GM11168 (cell line): Measurements from ENCODE around the gene TMEM9B.

ENCODE experiments used
- in situ Hi-C: fragments of 300-500 bp; cut with MboI; formaldehyde crosslinking; loops from one replicate; pipeline ENCODE4 v1.12.0; 2022; ENCODE audit warnings: low sequenced_read_pairs; ENCODE audit not compliant: unreplicated experiment

TMEM9B gene

DNA sequence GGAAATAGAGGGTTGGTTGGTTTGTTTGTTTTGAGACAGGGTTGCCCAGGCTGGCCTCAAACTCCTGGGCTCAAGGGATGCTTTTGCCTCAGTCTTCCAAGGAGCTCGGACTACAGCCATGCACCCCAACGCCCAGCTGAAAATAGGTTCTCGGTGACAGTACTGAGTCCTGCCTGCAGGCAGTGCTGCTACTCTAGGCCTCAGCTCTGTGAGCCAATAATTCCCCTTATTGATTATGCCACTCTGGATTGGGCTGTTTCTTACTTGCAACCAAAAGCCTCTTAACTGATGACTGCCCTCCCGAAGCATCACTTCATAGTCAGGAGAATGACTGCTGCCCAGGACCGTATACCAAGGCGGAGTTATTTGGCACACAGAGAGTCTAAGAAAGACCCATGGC lies 30.3 kb downstream of the TMEM9B start:
- in situ Hi-C loops = no loop called here

DNA sequence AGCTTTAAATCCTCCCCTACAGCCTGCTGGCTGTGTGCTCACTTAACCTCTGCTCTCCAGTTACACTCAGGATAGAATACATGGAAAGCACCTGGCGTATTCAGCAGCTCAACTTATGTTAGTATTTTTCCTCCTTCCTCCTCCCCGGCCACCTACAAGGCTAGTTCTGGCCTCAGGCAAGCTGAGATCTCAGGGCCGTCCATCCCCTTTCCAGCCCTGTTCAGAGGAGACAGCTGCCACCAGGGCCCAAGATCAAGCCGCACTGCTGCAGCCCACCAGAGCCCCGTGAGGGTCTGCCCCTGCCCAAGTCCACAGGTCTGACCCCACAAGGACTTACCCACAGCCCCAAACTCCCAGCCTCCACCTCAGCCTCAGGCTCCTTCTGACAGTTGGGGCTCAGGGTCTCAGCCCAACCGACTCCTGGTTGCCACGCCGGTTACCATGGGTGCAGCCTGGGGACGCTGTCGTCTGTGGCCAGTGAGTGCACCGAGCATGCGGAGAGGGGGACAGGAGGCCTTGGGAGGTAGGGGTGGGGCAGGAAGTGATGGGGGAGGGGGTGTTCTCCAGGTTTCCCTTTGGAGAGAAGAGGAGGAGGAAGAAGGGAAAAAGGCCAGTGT lies 31.6 kb downstream of the TMEM9B start, which contains the start of gene C11orf16:
Gene C11orf16 (minus strand): TSS at position 384 of the 617 bp plus-strand sequence. CDS start 639 bp downstream, outside the sequence.
- in situ Hi-C loops = no loop called here

DNA sequence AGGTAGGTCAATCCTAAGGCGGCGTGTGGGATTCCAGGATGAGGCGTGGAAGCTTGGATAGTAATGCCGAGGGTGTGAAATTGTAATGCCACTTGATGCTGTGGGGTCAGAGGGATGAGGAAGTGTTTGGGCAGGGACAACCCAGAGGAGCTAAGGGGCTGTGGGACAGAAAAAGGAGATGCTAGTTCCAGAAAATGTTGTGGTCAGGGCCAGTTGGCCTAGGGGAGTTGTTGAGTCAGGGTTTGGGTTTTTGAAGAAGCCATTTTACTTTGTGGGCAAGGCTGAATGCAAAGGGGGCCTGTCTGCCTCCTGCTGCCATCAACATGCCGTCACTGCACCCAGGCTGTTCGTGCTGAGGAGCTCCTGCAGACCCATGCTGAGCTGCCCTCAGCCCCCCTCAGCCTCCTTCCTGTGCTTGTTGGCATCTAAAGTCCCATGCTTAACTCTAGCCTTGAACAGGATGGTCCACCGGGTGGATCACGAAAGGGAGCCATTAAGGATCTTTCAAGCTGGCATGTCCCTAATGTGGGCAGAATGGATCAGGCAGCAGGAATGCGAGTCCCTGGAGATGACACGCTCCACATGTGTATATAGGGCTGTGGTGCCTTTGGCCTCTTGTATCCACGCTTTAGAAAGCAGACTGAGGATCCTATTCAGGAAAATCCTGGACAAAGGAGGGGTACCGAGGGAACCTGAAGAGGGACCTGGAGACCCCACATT lies 33.6 kb downstream of the TMEM9B start:
- in situ Hi-C loops = no loop called here

DNA sequence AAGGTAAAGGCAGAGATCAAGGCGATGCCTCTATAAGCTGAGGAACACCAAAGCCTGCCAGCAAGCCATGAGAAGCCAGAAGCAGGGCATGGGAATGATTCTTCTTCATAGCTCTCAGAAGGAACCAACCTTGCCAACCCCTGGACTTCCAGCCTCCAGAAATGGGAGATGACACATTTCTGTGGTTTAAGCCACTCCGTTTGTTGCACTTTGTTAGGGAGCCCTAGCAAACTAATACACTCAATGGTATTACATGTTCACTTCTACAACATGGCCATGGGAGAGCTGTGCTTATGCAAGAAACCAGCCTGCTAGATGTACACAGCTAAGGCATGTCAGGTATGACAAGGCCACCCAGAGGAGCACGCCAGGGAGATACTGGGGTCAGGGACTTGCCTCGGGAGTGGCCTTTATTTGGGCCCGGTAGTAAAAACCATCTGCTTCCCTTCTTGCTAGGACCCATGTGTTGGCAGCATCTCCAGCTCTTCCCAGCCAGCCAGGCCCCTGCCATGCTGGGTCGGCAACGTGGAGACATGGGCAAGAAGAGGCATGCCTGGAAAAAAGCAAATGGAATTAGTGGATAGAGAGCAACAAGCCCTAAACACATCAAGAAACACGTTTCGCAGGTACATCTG lies 35.1 kb downstream of the TMEM9B start:
- in situ Hi-C loops = no loop called here

DNA sequence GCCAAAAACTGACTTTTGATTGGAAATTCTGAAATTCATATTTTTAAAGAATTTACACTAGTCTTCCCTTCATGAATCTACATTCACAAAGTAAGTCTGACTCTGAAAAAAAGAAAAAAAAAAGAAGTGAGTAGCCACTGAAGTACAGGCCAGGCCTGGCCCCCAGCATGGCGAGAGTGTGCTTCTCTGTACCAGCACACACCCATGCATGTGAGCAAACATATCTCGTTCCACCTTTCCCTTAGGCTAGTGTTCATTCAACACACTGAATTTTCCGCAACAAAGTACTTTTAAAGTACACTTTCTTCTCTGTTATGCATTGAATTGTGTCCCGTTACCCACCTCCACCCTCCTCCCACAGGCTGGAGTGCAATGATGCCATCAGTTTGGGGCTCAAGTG lies 36.0 kb downstream of the TMEM9B start:
- in situ Hi-C loops = no loop called here

DNA sequence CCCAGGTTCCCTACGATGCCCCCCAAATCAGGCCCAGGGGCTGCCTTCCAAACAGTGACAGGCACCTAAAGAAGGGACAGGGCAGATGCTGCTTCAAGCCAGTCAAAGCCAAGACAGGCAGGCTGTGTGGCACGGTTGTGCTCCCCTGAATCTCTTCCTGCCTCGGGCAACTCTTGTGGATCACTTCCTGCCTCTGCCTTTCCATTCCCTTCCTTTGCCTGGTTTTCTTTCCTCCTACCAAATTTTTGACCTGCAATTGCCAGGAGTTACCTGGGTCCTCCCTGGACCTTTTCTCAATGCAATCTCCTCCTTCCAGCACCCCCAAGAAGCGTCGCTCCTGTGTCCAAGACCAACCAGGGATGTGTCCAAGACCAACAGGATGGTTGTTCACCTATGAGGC lies 37.0 kb downstream of the TMEM9B start:
- in situ Hi-C loops = no loop called here

DNA sequence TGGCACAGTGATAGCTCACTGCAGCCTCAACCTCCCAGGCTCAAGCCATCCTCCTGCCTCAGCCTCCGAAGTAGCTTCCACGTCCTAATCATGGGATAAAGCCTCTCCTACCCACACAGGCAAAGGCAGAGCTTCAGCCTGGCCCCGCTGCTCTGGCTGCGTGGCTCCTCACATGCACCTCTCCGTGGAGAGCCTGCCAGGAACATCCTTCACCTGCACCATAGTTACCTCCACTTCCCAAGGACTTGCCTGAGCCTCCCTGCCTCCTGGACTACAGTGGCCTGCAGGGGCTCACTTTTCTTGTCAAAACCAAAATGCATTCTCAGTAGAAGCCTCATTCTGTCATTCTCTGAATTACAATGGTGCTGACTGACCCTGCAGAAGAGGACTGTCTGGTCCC lies 38.0 kb downstream of the TMEM9B start:
- in situ Hi-C loops = no loop called here

DNA sequence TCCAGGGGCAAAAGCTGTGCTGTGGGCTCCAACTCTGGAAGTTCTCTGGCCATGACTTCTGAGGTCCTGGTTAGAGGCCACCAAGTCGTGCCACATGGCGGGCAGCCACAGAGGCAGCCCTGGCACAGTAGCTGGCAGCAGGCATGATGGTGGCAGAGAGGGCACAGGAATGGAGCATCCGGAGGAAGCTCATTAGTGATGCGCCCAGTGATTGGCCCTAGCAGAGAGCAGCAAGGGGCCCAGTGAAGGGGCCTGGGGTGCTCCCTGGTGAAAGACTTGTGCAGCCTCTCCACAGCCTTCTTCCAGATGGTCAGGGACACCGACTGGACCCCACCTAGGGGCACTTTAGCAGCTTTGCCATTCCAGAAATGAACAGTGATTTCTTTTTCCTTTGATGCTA lies 38.5 kb downstream of the TMEM9B start:
- in situ Hi-C loops = no loop called here

DNA sequence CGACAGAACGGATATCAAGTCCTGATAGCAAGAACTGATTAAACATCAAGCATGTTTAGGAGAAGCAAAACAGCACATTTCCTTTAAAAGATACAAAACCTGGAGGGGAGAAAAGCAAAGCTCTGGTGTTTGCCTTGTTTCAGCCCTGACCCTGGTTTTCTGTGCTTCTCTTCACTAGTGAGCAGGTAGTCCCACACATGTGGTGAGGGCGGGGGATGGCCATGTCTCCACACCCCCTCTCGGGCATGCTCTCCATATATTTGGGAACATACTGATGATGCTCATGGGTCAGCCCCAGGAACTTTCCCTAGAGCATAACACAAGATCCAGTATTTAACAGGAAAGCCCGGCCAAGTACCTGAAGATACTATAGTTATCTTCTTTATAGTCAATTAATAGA lies 41.6 kb downstream of the TMEM9B start:
- in situ Hi-C loops = no loop called here

DNA sequence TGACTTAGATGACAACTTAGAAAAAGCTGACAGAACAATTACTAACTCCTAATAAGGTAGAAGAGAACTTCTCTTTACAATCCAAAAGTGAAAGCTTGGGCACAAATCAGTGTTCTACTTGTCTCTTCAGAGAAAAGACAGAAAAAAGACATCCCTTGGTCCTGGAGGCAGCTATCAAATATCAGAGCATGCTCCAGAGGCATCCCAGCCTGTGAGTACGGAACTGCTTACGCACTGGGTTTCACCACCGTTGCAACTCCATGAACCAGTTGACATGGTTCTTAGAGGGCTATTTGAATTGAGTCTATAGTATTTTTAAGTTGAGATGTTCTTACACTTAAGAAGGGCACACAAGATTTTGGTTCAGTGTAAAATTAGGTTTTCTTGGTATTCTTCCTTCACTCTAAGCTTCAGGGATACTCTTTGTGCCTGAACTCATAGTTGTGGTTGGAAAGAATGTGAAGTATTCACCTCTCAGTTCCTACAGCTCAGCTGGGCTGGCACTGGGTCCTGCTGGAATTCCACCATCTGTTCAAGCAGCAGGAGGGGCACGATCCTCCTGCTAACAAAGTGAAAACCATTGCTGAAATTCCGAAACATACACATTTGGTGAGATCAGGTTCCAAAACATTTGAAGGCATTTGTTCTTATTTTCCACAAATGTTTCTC lies 47.0 kb downstream of the TMEM9B start:
- in situ Hi-C loops = no loop called here

DNA sequence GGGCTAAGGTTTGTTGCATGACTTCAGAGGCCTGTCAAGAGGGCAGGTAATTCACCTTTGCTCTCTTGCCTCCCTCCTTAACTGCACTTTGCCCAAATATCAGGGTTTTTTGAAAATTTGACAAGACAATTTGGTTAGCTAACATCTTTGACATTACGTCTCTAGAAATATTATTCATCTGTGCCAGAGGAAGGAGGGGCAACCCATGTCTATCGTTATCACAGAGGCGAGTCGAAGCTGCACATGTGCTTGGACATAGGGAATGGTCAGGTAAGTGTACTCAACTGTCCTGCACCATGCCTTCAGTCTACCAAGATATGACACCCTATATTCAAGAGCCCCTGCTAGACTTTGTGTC lies 49.6 kb downstream of the TMEM9B start:
- in situ Hi-C loops = no loop called here

DNA sequence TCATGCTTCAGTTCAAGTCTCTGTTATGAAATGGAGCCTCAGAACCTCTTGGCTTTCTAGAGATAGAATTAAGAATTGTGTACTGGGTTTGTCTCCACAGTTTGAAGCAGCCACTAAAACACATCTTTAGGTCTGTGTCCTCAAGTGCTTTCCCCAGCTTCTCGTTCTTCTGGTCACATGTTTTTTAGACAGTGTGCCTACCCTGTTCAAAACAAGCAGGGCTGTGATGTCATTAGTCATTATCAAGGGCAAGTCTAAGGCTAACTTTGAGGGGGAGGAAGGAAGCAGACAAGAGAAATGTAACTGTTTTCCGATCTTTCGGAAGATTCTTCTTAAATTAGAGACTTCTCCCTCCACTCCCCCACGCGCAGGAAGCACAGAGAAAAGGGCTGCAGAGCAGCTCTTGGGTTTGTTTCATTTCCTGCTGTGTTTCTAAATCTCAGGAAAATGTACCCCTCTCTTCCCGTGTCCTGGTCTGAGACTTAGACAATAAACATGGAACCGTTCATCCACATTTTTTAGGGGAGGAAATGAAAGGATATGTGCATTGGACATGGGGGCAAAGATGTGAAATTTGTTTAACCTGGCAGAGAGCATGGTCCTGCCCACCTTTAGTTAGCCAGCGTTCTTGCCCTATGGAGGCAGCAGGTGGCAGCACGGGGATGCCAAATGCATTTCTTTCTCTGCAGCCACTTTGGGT lies 50.1 kb downstream of the TMEM9B start:
- in situ Hi-C loops = no loop called here

DNA sequence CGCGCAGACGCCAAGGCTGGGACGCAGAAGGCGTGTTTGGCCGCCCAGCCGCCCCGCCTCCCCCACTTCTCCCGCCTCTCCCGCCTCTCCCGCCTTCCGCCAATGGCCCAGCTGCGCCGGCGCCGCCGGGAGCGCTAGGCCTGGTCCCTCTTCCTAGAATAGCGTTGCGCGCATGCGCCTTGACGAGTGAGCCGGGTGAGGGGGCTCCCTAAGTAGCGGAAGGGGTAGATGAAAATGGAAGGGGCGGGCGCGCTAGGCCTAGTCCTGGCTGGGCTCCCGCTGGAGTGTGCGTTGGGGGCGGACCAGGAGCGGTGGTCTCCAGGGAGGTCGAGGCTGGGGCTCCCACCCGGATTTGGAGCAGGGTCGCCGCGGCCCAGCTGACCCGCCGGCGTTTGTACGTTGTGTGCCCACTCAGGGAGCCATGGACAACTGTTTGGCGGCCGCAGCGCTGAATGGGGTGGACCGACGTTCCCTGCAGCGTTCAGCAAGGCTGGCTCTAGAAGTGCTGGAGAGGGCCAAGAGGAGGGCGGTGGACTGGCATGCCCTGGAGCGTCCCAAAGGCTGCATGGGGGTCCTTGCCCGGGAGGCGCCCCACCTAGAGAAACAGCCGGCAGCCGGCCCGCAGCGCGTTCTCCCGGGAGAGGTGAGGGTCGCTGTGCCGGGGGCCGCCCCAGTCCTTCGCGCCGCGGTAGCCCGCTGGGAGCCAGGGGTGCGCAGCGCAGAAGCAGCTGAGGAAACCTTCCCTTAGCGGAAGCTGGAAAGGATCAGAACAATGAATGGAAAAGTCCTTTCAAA lies 53.0 kb downstream of the TMEM9B start, which contains the start of gene AKIP1:
Gene AKIP1 (plus strand): TSS at position 161 of the 795 bp plus-strand sequence. CDS start 261 bp downstream, at position 422.
- in situ Hi-C loops = no loop called here

DNA sequence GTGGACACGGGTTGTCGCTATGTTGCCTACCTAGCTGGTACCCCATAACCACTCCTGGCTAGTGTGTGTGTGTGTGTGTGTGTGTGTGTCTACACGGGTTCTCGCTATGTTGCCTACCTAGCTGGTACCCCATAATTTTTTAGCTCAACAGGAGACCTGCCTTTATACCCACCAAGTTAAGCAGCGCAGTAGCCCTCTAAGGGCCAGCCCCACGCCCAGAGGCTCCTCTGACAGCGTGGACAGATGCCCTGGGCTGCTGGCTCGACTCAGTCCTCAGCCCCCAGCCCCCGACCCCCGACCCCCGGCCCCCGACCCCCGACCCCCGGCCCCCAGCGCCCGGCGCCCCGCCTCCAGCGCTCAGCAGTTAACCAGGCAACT lies 53.6 kb downstream of the TMEM9B start:
- in situ Hi-C loops = no loop called here

DNA sequence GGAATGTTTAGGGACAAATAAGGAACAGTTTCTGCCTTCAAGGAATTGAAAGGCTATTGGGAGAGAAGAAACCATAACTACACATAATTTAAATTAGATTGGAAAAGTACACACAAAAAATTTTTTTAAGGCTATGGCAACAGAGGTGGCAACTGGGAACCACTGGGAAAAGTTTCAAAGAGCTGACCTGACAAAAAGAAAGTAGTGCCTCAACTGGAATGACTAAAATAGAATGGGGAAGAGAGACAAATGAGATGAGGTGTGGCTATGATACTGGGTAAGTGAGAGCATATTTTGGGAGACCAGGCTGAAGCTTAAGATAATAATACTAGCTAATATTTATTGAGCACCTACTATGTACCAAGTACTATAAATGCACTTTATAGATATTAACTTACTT lies 56.1 kb downstream of the TMEM9B start:
- in situ Hi-C loops = no loop called here

DNA sequence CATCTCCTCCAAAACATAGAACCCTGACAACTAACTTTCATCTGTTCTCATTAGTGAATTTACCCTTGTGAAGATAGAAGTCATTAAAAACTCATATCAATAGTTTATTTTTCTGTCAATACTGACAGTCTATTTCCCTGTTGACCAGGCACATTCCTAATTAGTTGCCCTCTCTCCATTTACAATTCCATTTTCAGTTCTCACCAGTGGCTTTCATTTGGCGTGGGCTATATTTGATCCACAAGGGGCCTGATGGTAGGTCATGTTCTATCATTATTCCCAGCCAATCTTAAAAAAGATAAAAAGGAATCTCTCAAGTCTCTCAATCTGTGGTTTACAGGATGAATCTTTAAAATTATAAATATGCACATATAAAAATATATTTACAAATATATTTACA lies 57.1 kb downstream of the TMEM9B start:
- in situ Hi-C loops = no loop called here

DNA sequence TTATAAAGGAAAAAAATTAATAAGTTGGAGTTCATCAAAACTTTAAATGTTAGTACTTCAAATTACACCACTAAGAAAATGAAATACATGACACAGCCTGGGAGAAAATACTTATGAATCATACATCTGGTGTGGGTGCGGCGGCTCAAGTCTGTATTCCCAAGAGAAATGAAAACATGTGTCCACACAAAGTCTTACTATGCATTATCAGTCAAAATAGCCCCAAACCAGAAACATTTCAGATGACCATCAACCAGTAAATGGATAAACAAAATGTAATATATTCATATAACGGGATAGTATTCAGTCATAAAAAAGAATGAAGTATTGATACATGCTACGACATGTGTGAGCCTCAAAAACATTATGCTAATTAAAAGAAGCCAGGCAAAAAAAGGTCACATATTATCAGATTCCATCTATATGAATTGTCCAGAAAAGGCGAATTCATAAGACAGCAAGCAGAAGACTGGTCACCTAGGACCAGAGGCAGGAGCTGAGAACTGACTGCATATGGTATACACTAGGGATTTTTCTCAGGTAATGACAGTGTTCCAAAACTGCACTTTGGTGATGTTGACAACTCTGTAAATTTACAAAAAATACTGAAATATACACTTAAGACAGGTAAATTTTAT lies 58.6 kb downstream of the TMEM9B start:
- in situ Hi-C loops = no loop called here

DNA sequence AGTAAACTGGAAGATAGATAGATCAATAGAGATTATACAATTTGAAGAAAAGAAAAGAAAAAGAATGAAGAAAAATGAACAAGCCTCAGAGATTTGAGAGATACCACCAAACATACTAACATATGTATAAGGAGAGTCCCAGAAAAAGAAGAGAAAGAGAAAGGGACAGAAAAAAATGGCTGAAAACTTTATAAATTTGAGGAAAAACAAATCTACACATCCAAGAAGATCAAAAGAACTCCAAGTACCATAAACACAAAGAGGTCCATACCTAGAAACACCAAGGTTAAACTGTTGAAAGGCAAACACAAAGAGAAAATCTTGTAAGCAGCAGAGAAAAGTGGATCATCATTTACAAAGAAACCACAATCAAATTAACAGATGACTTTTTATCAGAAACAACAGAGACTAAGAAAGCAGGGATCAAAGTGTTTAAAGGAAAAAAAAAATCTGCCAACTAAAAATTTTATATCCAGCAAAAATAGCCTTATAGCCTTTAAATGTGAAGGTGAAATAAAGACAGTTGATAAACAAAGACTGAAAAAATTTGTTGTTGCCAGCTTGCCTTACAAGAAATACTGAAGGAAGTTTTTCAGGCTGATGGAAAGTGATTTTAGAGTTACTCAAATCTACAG lies 65.0 kb downstream of the TMEM9B start:
- in situ Hi-C loops = no loop called here
